Spleen (tissue), 7 donors: Measurements from ENCODE around the gene SETD7.

Source experiments
- POLR2A ChIP-seq, 3 donors: fragments of 450-650 bp; IDR thresholded peaks; one replicate each; pipeline ENCODE4 v1.5.1; 2017; ENCODE audit warnings: antibody characterized with exemption in 3 of 3, mild to moderate bottlenecking in 1 of 3
- POLR2AphosphoS5 ChIP-seq, 3 donors: sonication (generic); formaldehyde crosslinking; IDR thresholded peaks; one replicate each; pipeline ENCODE4 v1.5.1; 2017; ENCODE audit warnings: antibody characterized with exemption in 3 of 3
- TF ChIP-seq, protein P1 (sequence below), 11 experiments: fragments of 200-600 bp in 7 of 11; fragments of 450-650 bp in 4 of 11; sonication (generic) in 4 of 11; IDR thresholded peaks in 8 of 11; conservative IDR thresholded peaks in 3 of 11; 1 replicate in 7 of 11; 2 replicates in 4 of 11; pipeline versions ENCODE4 v1.4.0 to v1.8.0; 2016 to 2021; ENCODE audit warnings: antibody characterized with exemption in 11 of 11, inconsistent platforms in 4 of 11, mild to moderate bottlenecking in 1 of 11
- donor health status: DM: no; HTN: no; CAD: no; lungs with moderate emphysema.
- donor health status: DM: no; HTN: no; CAD: no.
- donor health status: DM: no; HTN: no; CAD: no.

DNA sequence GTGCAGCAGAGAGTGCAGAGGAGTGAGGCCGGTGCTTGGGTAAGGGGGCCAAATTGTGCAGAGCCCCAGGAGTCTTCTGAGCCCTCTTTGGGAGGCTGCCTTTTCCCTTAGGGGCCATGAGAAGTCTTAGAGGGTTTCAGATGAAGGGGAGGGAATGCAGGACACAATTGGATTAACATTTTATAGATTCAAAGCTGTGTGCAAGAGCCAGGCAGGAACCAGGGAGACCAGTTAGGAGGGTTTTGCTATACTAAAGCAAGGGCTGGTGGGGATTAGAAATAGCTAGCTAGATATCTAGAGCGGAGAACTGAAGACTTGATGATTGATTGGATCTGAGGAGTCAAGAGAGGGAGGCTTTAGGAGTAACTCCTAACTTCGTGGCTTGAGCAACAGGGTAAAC, 49.5 kb upstream of the SETD7 start:
- TF ChIP-seq POLR2AphosphoS5 (IDR thresholded peaks at IDR 0.05) (no peak), POLR2A (IDR thresholded peaks at IDR 0.05) (no peak)
- TF ChIP-seq, protein P1, sequence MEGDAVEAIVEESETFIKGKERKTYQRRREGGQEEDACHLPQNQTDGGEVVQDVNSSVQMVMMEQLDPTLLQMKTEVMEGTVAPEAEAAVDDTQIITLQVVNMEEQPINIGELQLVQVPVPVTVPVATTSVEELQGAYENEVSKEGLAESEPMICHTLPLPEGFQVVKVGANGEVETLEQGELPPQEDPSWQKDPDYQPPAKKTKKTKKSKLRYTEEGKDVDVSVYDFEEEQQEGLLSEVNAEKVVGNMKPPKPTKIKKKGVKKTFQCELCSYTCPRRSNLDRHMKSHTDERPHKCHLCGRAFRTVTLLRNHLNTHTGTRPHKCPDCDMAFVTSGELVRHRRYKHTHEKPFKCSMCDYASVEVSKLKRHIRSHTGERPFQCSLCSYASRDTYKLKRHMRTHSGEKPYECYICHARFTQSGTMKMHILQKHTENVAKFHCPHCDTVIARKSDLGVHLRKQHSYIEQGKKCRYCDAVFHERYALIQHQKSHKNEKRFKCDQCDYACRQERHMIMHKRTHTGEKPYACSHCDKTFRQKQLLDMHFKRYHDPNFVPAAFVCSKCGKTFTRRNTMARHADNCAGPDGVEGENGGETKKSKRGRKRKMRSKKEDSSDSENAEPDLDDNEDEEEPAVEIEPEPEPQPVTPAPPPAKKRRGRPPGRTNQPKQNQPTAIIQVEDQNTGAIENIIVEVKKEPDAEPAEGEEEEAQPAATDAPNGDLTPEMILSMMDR (IDR thresholded peaks at IDR 0.05 in 8 of 11, conservative IDR thresholded peaks at IDR 0.05 in 3 of 11): no peak
